ENCODE results near the gene TMC3.
"Not testable (repeated sequence)": the region's sequence is repeated elsewhere in the genome, so short reads cannot be mapped to it uniquely, and the experiment has no call there.

TMC3 gene

GRCh38 chr15:81334768-81335435 is 39.1 kb downstream of the TMC3 start:
- Histone ChIP-seq H3K9me3 (ENCODE audit: control insufficient read depth in 2 of 2, low read length in 2 of 2) (no peaks in the 10 kb centered on the region), H3K9ac (ENCODE audit: low read length in 2 of 2) (no peak overlapping the region), H3K4me3 (ENCODE audit: low read length in 2 of 2) (no peak overlapping the region), H3K27me3 (ENCODE audit: control insufficient read depth in 1 of 2, insufficient read depth in 2 of 2, low read length in 2 of 2) (no peaks in the 10 kb centered on the region), H3K27ac (ENCODE audit: low read length) (no peak overlapping the region), H3K4me1 (ENCODE audit: control insufficient read depth, insufficient read depth, low read length) (peaks cover 4% of the 10 kb centered on the region), H3K36me3 (ENCODE audit: control insufficient read depth in 2 of 2, insufficient read depth in 2 of 2, low read length in 2 of 2) (no peaks in the 10 kb centered on the region)

GRCh38 chr15:81333363-81333762 is 40.6 kb downstream of the TMC3 start:
- H3K9ac ChIP-seq (ENCODE audit: low read length in 2 of 2): no peak overlapping the region
- H3K9me3 ChIP-seq (ENCODE audit: control insufficient read depth in 2 of 2, low read length in 2 of 2): no peaks in the 10 kb centered on the region
- H3K4me1 ChIP-seq (ENCODE audit: control insufficient read depth, insufficient read depth, low read length): no peaks in the 10 kb centered on the region
- H3K4me3 ChIP-seq (ENCODE audit: low read length in 2 of 2): no peak overlapping the region
- no peak overlapping the region for H3K27ac ChIP-seq (ENCODE audit: low read length)
- H3K36me3 ChIP-seq (ENCODE audit: control insufficient read depth in 2 of 2, insufficient read depth in 2 of 2, low read length in 2 of 2): no peaks in the 10 kb centered on the region
- no peaks in the 10 kb centered on the region for H3K27me3 ChIP-seq (ENCODE audit: control insufficient read depth in 1 of 2, insufficient read depth in 2 of 2, low read length in 2 of 2)

GRCh38 chr15:81332326-81332725 is 41.7 kb downstream of the TMC3 start:
- Histone ChIP-seq H3K27me3 (ENCODE audit: control insufficient read depth in 1 of 2, insufficient read depth in 2 of 2, low read length in 2 of 2) (no peaks in the 10 kb centered on the region), H3K9me3 (ENCODE audit: control insufficient read depth in 2 of 2, low read length in 2 of 2) (no peaks in the 10 kb centered on the region), H3K9ac (ENCODE audit: low read length in 2 of 2) (no peak overlapping the region), H3K27ac (ENCODE audit: low read length) (no peak overlapping the region), H3K36me3 (ENCODE audit: control insufficient read depth in 2 of 2, insufficient read depth in 2 of 2, low read length in 2 of 2) (no peaks in the 10 kb centered on the region), H3K4me3 (ENCODE audit: low read length in 2 of 2) (no peak overlapping the region), H3K4me1 (ENCODE audit: control insufficient read depth, insufficient read depth, low read length) (no peaks in the 10 kb centered on the region)

- Histone ChIP-seq H3K9me3 (ENCODE audit: control insufficient read depth in 2 of 2, low read length in 2 of 2) (no peaks in the 10 kb centered on the region), H3K27ac (ENCODE audit: low read length) (no peak overlapping the region), H3K27me3 (ENCODE audit: control insufficient read depth in 1 of 2, insufficient read depth in 2 of 2, low read length in 2 of 2) (no peaks in the 10 kb centered on the region), H3K9ac (ENCODE audit: low read length in 2 of 2) (no peak overlapping the region), H3K36me3 (ENCODE audit: control insufficient read depth in 2 of 2, insufficient read depth in 2 of 2, low read length in 2 of 2) (no peaks in the 10 kb centered on the region), H3K4me1 (ENCODE audit: control insufficient read depth, insufficient read depth, low read length) (no peaks in the 10 kb centered on the region), H3K4me3 (ENCODE audit: low read length in 2 of 2) (no peak overlapping the region)
Measured at GRCh38 chr15:81331600-81331999, 42.4 kb downstream of the TMC3 start.

GRCh38 chr15:81331141-81331540 is 42.9 kb downstream of the TMC3 start:
- not testable (repeated sequence) for H3K9me3 ChIP-seq (ENCODE audit: control insufficient read depth in 2 of 2, low read length in 2 of 2); H3K4me1 ChIP-seq (ENCODE audit: control insufficient read depth, insufficient read depth, low read length); H3K27ac ChIP-seq (ENCODE audit: low read length); H3K36me3 ChIP-seq (ENCODE audit: control insufficient read depth in 2 of 2, insufficient read depth in 2 of 2, low read length in 2 of 2); H3K9ac ChIP-seq (ENCODE audit: low read length in 2 of 2); H3K27me3 ChIP-seq (ENCODE audit: control insufficient read depth in 1 of 2, insufficient read depth in 2 of 2, low read length in 2 of 2); H3K4me3 ChIP-seq (ENCODE audit: low read length in 2 of 2)

- no peaks in the 10 kb centered on the region for H3K4me1 ChIP-seq (ENCODE audit: control insufficient read depth, insufficient read depth, low read length)
- no peak overlapping the region for H3K9ac ChIP-seq (ENCODE audit: low read length in 2 of 2)
- no peaks in the 10 kb centered on the region for H3K36me3 ChIP-seq (ENCODE audit: control insufficient read depth in 2 of 2, insufficient read depth in 2 of 2, low read length in 2 of 2)
- H3K27me3 ChIP-seq (ENCODE audit: control insufficient read depth in 1 of 2, insufficient read depth in 2 of 2, low read length in 2 of 2): no peaks in the 10 kb centered on the region
- no peak overlapping the region for H3K27ac ChIP-seq (ENCODE audit: low read length)
- H3K4me3 ChIP-seq (ENCODE audit: low read length in 2 of 2): no peak overlapping the region
- H3K9me3 ChIP-seq (ENCODE audit: control insufficient read depth in 2 of 2, low read length in 2 of 2): no peaks in the 10 kb centered on the region
Measured at GRCh38 chr15:81330366-81331090, 43.5 kb downstream of the TMC3 start.

GRCh38 chr15:81329446-81329845 is 44.6 kb downstream of the TMC3 start:
- Histone ChIP-seq H3K27ac (ENCODE audit: low read length) (no peak overlapping the region), H3K4me3 (ENCODE audit: low read length in 2 of 2) (no peak overlapping the region)

GRCh38 chr15:81327516-81327915 is 46.5 kb downstream of the TMC3 start:
- Histone ChIP-seq H3K36me3 (ENCODE audit: control insufficient read depth in 2 of 2, insufficient read depth in 2 of 2, low read length in 2 of 2) (no peaks in the 10 kb centered on the region), H3K9me3 (ENCODE audit: control insufficient read depth in 2 of 2, low read length in 2 of 2) (no peaks in the 10 kb centered on the region), H3K4me1 (ENCODE audit: control insufficient read depth, insufficient read depth, low read length) (peaks cover 8% of the 10 kb centered on the region), H3K27me3 (ENCODE audit: control insufficient read depth in 1 of 2, insufficient read depth in 2 of 2, low read length in 2 of 2) (no peaks in the 10 kb centered on the region), H3K27ac (ENCODE audit: low read length) (no peak overlapping the region), H3K4me3 (ENCODE audit: low read length in 2 of 2) (no peak overlapping the region), H3K9ac (ENCODE audit: low read length in 2 of 2) (no peak overlapping the region)

More at GRCh38 chr15:81329446-81329845, 44.6 kb downstream of the TMC3 start:
- Histone ChIP-seq H3K9ac (ENCODE audit: low read length in 2 of 2) (no peak overlapping the region), H3K36me3 (ENCODE audit: control insufficient read depth in 2 of 2, insufficient read depth in 2 of 2, low read length in 2 of 2) (no peaks in the 10 kb centered on the region), H3K4me1 (ENCODE audit: control insufficient read depth, insufficient read depth, low read length) (peaks cover 3% of the 10 kb centered on the region), H3K27me3 (ENCODE audit: control insufficient read depth in 1 of 2, insufficient read depth in 2 of 2, low read length in 2 of 2) (no peaks in the 10 kb centered on the region), H3K9me3 (ENCODE audit: control insufficient read depth in 2 of 2, low read length in 2 of 2) (no peaks in the 10 kb centered on the region)

GRCh38 chr15:81326466-81327212 is 47.4 kb downstream of the TMC3 start:
- no peaks in the 10 kb centered on the region for H3K9me3 ChIP-seq (ENCODE audit: control insufficient read depth in 2 of 2, low read length in 2 of 2)
- no peaks in the 10 kb centered on the region for H3K27me3 ChIP-seq (ENCODE audit: control insufficient read depth in 1 of 2, insufficient read depth in 2 of 2, low read length in 2 of 2)
- H3K4me3 ChIP-seq (ENCODE audit: low read length in 2 of 2): no peak overlapping the region
- H3K36me3 ChIP-seq (ENCODE audit: control insufficient read depth in 2 of 2, insufficient read depth in 2 of 2, low read length in 2 of 2): no peaks in the 10 kb centered on the region
- H3K4me1 ChIP-seq (ENCODE audit: control insufficient read depth, insufficient read depth, low read length): peaks cover 13% of the 10 kb centered on the region
- no peak overlapping the region for H3K9ac ChIP-seq (ENCODE audit: low read length in 2 of 2)
- H3K27ac ChIP-seq (ENCODE audit: low read length): no peak overlapping the region

GRCh38 chr15:81323944-81324881 is 49.8 kb downstream of the TMC3 start, which contains the start of gene STARD5:
Gene STARD5, minus strand, starts transcription at chr15:81324141. Its CDS starts 42 bp downstream, at chr15:81324099.
- Histone ChIP-seq H3K9ac (ENCODE audit: low read length in 2 of 2) (peak within 1 kb of the TSS; percentile 66 to 80), H3K27me3 (ENCODE audit: control insufficient read depth in 1 of 2, insufficient read depth in 2 of 2, low read length in 2 of 2) (no peaks in the 10 kb centered on the region), H3K36me3 (ENCODE audit: control insufficient read depth in 2 of 2, insufficient read depth in 2 of 2, low read length in 2 of 2) (peaks cover 0 to 4% of the 10 kb centered on the region in 2 donors), H3K4me1 (ENCODE audit: control insufficient read depth, insufficient read depth, low read length) (peaks cover 13% of the 10 kb centered on the region), H3K9me3 (ENCODE audit: control insufficient read depth in 2 of 2, low read length in 2 of 2) (no peaks in the 10 kb centered on the region), H3K4me3 (ENCODE audit: low read length in 2 of 2) (peak within 1 kb of the TSS; percentile 70 to 92), H3K27ac (ENCODE audit: low read length) (peak within 1 kb of the TSS; percentile 41)
